22Rv1 (cell line): Measurements from ENCODE around the gene AGFG2.
A peak's percentile ranks its signal among the peaks of the same experiment; 100 is the strongest.

Source experiments
- ZFX ChIP-seq: fragments of 450-650 bp; IDR thresholded peaks from 2 replicates; pipeline ENCODE4 v1.6.1; 2017; ENCODE audit warnings: antibody characterized with exemption, borderline replicate concordance
- TF ChIP-seq, protein P1 (sequence below): fragments of 450-650 bp; IDR thresholded peaks from 2 replicates; pipeline ENCODE4 v1.5.1; 2017; ENCODE audit warnings: mild to moderate bottlenecking

DNA sequence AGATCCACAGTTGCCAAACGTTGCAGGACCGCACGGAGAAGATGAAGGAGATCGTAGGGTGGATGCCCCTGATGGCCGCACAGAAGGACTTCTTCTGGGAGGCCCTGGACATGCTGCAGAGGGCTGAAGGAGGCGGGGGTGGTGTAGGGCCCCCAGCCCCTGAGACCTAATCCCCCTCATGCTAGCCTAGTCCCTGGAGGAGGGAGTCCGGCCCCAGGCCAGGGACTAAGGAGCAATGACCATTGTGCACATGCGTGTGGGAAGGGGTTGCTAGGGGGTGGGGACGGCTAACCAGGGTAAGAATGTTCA is 61.7 kb downstream of the AGFG2 start:
- TF ChIP-seq, protein P1, sequence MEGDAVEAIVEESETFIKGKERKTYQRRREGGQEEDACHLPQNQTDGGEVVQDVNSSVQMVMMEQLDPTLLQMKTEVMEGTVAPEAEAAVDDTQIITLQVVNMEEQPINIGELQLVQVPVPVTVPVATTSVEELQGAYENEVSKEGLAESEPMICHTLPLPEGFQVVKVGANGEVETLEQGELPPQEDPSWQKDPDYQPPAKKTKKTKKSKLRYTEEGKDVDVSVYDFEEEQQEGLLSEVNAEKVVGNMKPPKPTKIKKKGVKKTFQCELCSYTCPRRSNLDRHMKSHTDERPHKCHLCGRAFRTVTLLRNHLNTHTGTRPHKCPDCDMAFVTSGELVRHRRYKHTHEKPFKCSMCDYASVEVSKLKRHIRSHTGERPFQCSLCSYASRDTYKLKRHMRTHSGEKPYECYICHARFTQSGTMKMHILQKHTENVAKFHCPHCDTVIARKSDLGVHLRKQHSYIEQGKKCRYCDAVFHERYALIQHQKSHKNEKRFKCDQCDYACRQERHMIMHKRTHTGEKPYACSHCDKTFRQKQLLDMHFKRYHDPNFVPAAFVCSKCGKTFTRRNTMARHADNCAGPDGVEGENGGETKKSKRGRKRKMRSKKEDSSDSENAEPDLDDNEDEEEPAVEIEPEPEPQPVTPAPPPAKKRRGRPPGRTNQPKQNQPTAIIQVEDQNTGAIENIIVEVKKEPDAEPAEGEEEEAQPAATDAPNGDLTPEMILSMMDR: peak; percentile 19
- TF ChIP-seq ZFX: no peak
